HS-5 (cell line): Measurements from ENCODE around the gene NELFE.
"Not testable (repeated sequence)": the region's sequence is repeated elsewhere in the genome, so short reads cannot be mapped to it uniquely, and the experiment has no call there.

Experiments used
- DNase-seq: peaks from one replicate; pipeline ENCODE4 v3.0.0-alpha.2; 2012; ENCODE audit warnings: low read depth

NELFE gene

GRCh38 chr6:31918069-31918720, 40.6 kb downstream of the NELFE start:
- no peak for DNase-seq

- DNase-seq = no peak
These were observed 43.0 kb downstream of the NELFE start for GRCh38 chr6:31915756-31916155.

- DNase-seq = no peak
These were observed 43.4 kb downstream of the NELFE start for GRCh38 chr6:31915351-31915750.

- no peak for DNase-seq
These were observed 46.8 kb downstream of the NELFE start for GRCh38 chr6:31911826-31912585.

- not testable (repeated sequence) for DNase-seq
These were observed 49.5 kb downstream of the NELFE start for GRCh38 chr6:31909298-31909697.

GRCh38 chr6:31908791-31909190, 50.0 kb downstream of the NELFE start:
- DNase-seq = no peak

GRCh38 chr6:31908255-31908654, 50.5 kb downstream of the NELFE start:
- DNase-seq = not testable (repeated sequence)

GRCh38 chr6:31907158-31907813, 51.5 kb downstream of the NELFE start:
- DNase-seq = peak; percentile 31

- not testable (repeated sequence) for DNase-seq
These were observed 52.0 kb downstream of the NELFE start for GRCh38 chr6:31906727-31907126.

- DNase-seq = no peak
These were observed 52.6 kb downstream of the NELFE start for GRCh38 chr6:31906122-31906521.

- no peak for DNase-seq
These were observed 53.7 kb downstream of the NELFE start for GRCh38 chr6:31905041-31905440.

GRCh38 chr6:31903957-31904356, 54.8 kb downstream of the NELFE start:
- no peak for DNase-seq
